ENCODE measurements around the gene DACT2.

DACT2 gene

DNA sequence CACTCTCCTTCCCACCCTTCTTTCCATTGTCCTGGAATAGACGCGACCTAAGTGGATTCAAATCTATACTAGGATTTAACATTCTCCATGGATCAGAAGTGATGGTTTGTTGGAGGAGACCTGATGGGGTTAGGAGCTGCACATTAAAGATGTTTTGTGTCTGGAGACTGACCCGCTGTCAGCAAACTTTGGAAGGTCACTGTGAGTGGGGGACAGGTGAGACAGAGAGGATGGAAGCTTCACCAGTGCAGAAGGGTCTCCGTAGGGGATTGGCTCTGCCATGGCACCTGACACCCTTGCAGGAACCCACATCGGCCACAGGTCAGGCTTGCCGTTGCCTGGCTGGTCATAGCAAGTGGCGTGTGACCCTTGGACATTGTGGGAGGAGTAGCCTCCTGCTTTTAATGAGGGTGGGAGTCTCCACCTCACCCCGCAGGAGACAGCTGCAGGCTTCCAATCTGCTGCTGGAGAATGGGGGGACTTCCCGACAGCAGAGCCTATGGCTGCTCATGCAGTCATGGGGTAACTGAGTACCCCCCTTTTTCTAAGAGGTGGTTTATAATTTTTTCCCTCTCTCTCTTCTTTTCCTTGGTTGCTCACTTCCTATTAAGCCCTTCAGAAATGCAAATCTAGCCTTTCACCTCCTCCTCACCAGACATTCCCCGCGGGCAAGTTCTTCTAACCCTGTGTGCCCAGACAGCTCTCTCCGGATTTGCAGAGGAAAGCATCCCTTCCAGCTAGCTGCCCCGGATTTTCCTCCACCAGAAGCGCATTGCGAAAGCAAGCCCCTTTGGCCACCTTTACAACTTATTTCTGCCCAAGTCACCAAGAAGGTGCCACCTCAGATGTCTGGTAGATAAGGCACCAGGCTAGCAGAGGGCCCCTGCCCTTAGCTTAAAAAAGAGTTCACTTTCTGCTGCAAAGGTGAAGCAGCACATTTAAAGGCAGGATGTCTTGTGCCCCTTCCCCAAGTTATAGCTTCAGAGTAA is 53.5 kb downstream of the DACT2 start:
- DNase-seq (ENCODE audit: low read depth), result no peak
- TF ChIP-seq, protein P1, sequence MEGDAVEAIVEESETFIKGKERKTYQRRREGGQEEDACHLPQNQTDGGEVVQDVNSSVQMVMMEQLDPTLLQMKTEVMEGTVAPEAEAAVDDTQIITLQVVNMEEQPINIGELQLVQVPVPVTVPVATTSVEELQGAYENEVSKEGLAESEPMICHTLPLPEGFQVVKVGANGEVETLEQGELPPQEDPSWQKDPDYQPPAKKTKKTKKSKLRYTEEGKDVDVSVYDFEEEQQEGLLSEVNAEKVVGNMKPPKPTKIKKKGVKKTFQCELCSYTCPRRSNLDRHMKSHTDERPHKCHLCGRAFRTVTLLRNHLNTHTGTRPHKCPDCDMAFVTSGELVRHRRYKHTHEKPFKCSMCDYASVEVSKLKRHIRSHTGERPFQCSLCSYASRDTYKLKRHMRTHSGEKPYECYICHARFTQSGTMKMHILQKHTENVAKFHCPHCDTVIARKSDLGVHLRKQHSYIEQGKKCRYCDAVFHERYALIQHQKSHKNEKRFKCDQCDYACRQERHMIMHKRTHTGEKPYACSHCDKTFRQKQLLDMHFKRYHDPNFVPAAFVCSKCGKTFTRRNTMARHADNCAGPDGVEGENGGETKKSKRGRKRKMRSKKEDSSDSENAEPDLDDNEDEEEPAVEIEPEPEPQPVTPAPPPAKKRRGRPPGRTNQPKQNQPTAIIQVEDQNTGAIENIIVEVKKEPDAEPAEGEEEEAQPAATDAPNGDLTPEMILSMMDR (IDR thresholded peaks at IDR 0.05; ENCODE audit: control insufficient read depth, extremely low read depth, insufficient read depth), result no peak
- H3K4me3 ChIP-seq (ENCODE audit: low read depth, low read length), result no peak overlapping the region

DNA sequence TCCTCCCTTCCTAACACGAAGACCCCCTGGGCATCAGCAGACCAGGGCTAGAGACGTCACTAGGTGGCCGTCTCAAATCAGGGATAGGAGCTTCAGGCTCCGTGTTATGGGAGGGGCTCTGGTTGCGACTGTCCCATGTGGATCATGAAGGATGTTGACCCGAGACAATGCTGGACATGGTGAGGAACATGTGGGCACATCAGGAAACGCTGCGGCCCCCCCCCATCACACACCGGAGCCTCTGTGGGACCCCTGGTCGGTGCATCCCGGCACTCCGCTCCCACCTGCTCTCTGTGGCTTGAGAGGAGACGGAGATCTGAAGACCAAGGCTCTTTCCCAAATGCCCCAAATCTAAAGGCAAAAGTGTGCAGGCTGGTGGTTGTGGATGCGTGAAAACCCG is 54.2 kb downstream of the DACT2 start:
- TF ChIP-seq, protein P1 (IDR thresholded peaks at IDR 0.05; ENCODE audit: control insufficient read depth, extremely low read depth, insufficient read depth), result no peak
- no peak for DNase-seq (ENCODE audit: low read depth)
- no peak overlapping the region for H3K4me3 ChIP-seq (ENCODE audit: low read depth, low read length)

DNA sequence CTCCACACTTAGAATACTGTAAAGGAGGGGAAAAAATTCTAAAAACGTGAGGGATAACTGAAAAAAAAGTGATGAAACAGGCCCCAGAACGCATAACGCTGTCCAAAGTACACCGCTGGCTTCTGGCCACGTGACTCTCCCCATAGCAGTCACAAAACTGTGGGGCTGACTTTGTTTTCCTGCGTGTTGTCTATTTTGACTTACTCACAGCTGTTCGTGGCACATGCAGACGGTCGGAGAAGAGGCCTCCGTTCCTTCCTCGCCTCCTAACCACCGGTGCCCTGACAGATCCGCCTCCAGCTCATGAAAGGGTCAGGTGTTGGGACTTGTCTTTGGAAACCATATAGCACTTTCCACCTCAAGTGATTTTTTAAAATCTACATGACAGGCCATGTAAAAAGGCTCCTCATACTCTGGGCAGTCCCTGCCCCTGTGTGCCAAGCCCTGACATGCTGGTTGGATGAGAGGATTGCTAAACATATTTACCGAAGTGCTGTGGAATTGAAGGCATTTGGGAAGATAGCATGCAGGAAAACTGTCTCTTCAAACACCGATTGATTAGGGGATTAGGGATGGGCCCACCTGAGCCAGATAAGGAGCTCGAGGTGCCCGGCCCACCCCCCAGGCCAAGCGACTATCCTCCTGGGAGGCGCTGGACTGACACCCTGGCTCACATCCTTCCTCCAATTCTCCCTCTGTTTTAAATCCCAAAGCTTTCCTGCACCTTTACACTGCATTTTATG is 54.8 kb downstream of the DACT2 start:
- no peak for DNase-seq (ENCODE audit: low read depth)
- H3K4me3 ChIP-seq (ENCODE audit: low read depth, low read length), result no peak overlapping the region
- TF ChIP-seq, protein P1 (IDR thresholded peaks at IDR 0.05; ENCODE audit: control insufficient read depth, extremely low read depth, insufficient read depth), result no peak

DNA sequence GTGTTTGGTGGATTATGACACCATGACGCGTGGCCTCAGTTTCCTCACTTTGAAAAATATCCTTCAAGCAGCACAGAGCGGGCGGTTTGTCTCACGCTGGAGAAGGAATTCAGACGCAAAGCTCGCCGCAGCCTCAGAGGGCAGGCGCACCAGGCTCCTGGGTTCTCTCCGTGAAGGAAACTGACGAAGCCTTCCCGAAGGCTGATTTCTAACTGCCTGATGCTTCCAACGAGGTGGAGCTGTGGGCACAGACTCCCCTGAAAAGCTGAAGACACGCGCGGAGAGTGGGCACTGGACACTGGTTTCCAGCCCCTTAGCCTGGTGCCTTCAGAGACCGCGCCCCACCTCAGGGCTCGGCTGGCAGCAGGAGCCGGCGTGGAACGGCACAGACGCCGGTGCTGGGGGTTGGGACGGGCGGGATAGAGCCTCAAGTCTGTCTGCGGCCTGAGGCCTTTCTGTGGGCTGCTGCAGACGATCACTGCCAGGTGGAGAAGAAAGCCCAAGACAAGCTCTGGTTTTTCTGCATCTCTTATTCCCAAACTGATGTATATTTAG is 56.1 kb downstream of the DACT2 start:
- no peak overlapping the region for H3K4me3 ChIP-seq (ENCODE audit: low read depth, low read length)
- DNase-seq (ENCODE audit: low read depth), result no peak
- TF ChIP-seq, protein P1 (IDR thresholded peaks at IDR 0.05; ENCODE audit: control insufficient read depth, extremely low read depth, insufficient read depth), result no peak

DNA sequence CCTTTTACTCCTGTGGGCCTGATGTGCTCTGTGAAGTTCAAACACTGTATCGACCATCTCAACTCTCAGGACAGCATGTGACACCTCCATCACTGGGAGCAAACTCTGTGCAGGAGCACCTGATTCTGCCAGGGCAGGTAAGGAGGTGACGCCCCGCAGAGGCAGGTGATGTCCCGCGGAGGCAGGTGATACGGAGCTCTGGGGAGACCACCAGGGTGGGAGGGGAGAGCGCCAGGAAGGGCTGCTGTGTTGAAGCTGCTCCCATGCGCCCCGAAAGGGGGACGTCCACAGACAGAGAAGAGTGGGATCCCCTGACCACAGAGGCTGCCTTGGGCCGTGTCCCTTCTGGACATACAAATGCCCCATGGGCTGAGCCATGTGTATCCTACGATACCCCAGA is 58.3 kb downstream of the DACT2 start:
- no peak overlapping the region for H3K4me3 ChIP-seq (ENCODE audit: low read depth, low read length)
- TF ChIP-seq, protein P1 (IDR thresholded peaks at IDR 0.05; ENCODE audit: control insufficient read depth, extremely low read depth, insufficient read depth), result no peak
- no peak for DNase-seq (ENCODE audit: low read depth)

DNA sequence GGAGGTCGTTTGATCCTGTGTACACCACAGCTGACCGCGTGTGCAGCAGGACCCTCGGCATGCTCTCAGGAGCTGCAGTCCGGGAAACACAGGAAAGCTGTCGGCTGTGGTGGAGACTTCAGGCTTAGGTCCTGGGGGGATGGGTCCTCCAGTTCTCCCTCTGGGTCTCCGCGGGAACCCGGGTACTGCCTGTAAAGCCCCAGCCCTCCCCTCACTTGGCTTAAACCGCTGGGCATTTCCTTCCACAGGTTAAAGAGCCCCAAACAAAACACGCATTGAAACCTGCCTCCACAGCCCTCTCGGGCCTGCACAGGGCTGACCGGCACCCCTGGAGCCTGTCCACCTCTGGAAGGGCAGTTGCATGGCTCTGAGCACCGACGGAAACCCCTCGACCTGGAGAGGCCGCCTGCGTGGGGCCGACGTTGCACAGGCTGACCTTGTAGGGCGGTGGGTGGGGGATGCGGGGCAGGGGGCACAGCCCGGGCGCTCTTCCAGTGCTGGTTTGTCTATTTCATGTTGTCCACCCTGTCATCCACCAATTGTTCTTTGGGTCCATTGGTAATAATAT is 59.1 kb downstream of the DACT2 start:
- no peak overlapping the region for H3K4me3 ChIP-seq (ENCODE audit: low read depth, low read length)
- no peak for DNase-seq (ENCODE audit: low read depth)
- TF ChIP-seq, protein P1 (IDR thresholded peaks at IDR 0.05; ENCODE audit: control insufficient read depth, extremely low read depth, insufficient read depth), result no peak

All from LNCaP clone FGC (cell line).